Liver (tissue), 9 donors: ENCODE results near the gene CEP350. TPM values are rescaled to one million over a fixed set of nuclear protein-coding genes. Genes with fewer than 3 reads are reported as not detected.

Experiments
- DNase-seq: peaks from one replicate; pipeline ENCODE4 v3.0.0-alpha.2; 2017; ENCODE audit warnings: low spot score
- H3K27ac ChIP-seq, 2 donors: one replicate each; pipeline ENCODE4 v1.7.0; 2013; ENCODE audit warnings: inconsistent platforms in 2 of 2, low read length in 2 of 2, control low read depth in 1 of 2, low read depth in 1 of 2, mild to moderate bottlenecking in 1 of 2
- H3K27me3 ChIP-seq, 4 donors: one replicate each; pipeline versions ENCODE4 v1.6.1 to v1.7.0; 2013; ENCODE audit warnings: low read length in 3 of 4, inconsistent platforms in 1 of 4, mild to moderate bottlenecking in 1 of 4, moderate library complexity in 1 of 4; ENCODE audit not compliant: control insufficient read depth in 4 of 4, insufficient read depth in 4 of 4
- H3K36me3 ChIP-seq, 4 donors: one replicate each; pipeline versions ENCODE4 v1.6.1 to v1.7.0; 2013; ENCODE audit warnings: low read length in 3 of 4, mild to moderate bottlenecking in 3 of 4, low read depth in 1 of 4, moderate library complexity in 1 of 4; ENCODE audit not compliant: control insufficient read depth in 4 of 4, insufficient read depth in 3 of 4
- H3K4me1 ChIP-seq, 4 donors: one replicate each; pipeline versions ENCODE4 v1.6.1 to v1.7.0; 2013; ENCODE audit warnings: low read length in 3 of 4, mild to moderate bottlenecking in 3 of 4, moderate library complexity in 1 of 4; ENCODE audit not compliant: control insufficient read depth in 4 of 4, insufficient read depth in 4 of 4
- H3K4me3 ChIP-seq, 3 donors: one replicate each; pipeline versions ENCODE4 v1.6.1 to v1.7.0; 2013; ENCODE audit warnings: low read length in 3 of 3, control low read depth in 1 of 3, low read depth in 1 of 3, mild to moderate bottlenecking in 1 of 3
- H3K9ac ChIP-seq, 2 donors: one replicate each; pipeline ENCODE4 v1.7.0; 2013; ENCODE audit warnings: low read length in 2 of 2, mild to moderate bottlenecking in 2 of 2, moderate library complexity in 2 of 2, control low read depth in 1 of 2, low read depth in 1 of 2
- H3K9me3 ChIP-seq, 4 donors: one replicate each; pipeline versions ENCODE4 v1.6.1 to v1.7.0; 2013; ENCODE audit warnings: low read length in 3 of 4; ENCODE audit not compliant: control insufficient read depth in 4 of 4
- ATF3 ChIP-seq: IDR thresholded peaks from 2 replicates; pipeline ENCODE4 v1.6.1; 2016; ENCODE audit warnings: antibody characterized with exemption
- CTCF ChIP-seq: fragments of 150-350 bp; IDR thresholded peaks from 2 replicates; pipeline ENCODE4 v1.5.1; 2017; ENCODE audit warnings: improper control_type of control experiment, low read depth, low read length; ENCODE audit not compliant: missing input control
- EGR1 ChIP-seq, 2 donors: IDR thresholded peaks; 2 replicates each; pipeline ENCODE4 v1.6.1; 2016 to 2018; ENCODE audit warnings: antibody characterized with exemption in 2 of 2, low read depth in 2 of 2
- FOXA1 ChIP-seq: IDR thresholded peaks from 2 replicates; pipeline ENCODE4 v1.6.1; 2016; ENCODE audit warnings: antibody characterized with exemption
- FOXA2 ChIP-seq: IDR thresholded peaks from 2 replicates; pipeline ENCODE4 v1.6.1; 2016; ENCODE audit warnings: antibody characterized with exemption
- GABPA ChIP-seq, 2 donors: IDR thresholded peaks in 1 of 2; conservative IDR thresholded peaks in 1 of 2; 2 replicates each; pipeline ENCODE4 v1.6.1; 2016; ENCODE audit warnings: antibody characterized with exemption in 2 of 2, mild to moderate bottlenecking in 1 of 2, moderate library complexity in 1 of 2
- HNF4A ChIP-seq, 2 donors: conservative IDR thresholded peaks; 2 replicates each; pipeline ENCODE4 v1.6.1; 2016; ENCODE audit warnings: antibody characterized with exemption in 2 of 2, mild to moderate bottlenecking in 2 of 2
- HNF4G ChIP-seq: IDR thresholded peaks from 2 replicates; pipeline ENCODE4 v1.6.1; 2016; ENCODE audit warnings: antibody characterized with exemption
- JUND ChIP-seq, 2 donors: IDR thresholded peaks; 2 replicates each; pipeline ENCODE4 v1.6.1; 2016; ENCODE audit warnings: antibody characterized with exemption in 2 of 2
- MAX ChIP-seq: IDR thresholded peaks from 2 replicates; pipeline ENCODE4 v1.6.1; 2016; ENCODE audit warnings: antibody characterized with exemption
- NR2F2 ChIP-seq: IDR thresholded peaks from 2 replicates; pipeline ENCODE4 v1.6.1; 2016; ENCODE audit warnings: antibody characterized with exemption
- RAD21 ChIP-seq, 2 donors: IDR thresholded peaks; 2 replicates each; pipeline ENCODE4 v1.6.1; 2016; ENCODE audit warnings: antibody characterized with exemption in 2 of 2, mild to moderate bottlenecking in 2 of 2
- REST ChIP-seq: IDR thresholded peaks from 2 replicates; pipeline ENCODE4 v1.6.1; 2016; ENCODE audit warnings: antibody characterized with exemption, mild to moderate bottlenecking
- RXRA ChIP-seq, 2 donors: IDR thresholded peaks; 2 replicates each; pipeline ENCODE4 v1.6.1; 2017 to 2018; ENCODE audit warnings: antibody characterized with exemption in 2 of 2, mild to moderate bottlenecking in 1 of 2
- SP1 ChIP-seq: IDR thresholded peaks from 2 replicates; pipeline ENCODE4 v1.6.1; 2018; ENCODE audit warnings: antibody characterized with exemption, mild to moderate bottlenecking
- TAF1 ChIP-seq: conservative IDR thresholded peaks from 2 replicates; pipeline ENCODE4 v1.6.1; 2016; ENCODE audit warnings: antibody characterized with exemption, mild to moderate bottlenecking
- YY1 ChIP-seq: IDR thresholded peaks from 2 replicates; pipeline ENCODE4 v1.6.1; 2016; ENCODE audit warnings: antibody characterized with exemption, mild to moderate bottlenecking
- ZBTB33 ChIP-seq: IDR thresholded peaks from 2 replicates; pipeline ENCODE4 v1.6.1; 2016; ENCODE audit warnings: antibody characterized with exemption
- WGBS: extraction: QIAGEN DNeasy Blood & Tissue Kit; methylation state at CpG from one replicate; pipeline ENCODE4 v1.1.7; 2013; 5-methylcytosine and 5-hydroxymethylcytosine counted together
- polyA plus RNA-seq, 2 donors: library from polyadenylated mRNA; stranded (reverse) in 1 of 2; unstranded in 1 of 2; fragments of 200-250 nt in 1 of 2; fragments of >200 nt in 1 of 2; fragmentation: Nextera tagmentation in 1 of 2; extraction: Ambion mirVana in 1 of 2; gene quantifications; one replicate each; pipeline versions ENCODE4 v1.2.1 to v1.2.3, GENCODE V29; 2013 to 2015
- total RNA-seq, 2 donors: library from RNA; depleted of rRNA; stranded (reverse); fragments of >200 nt; gene quantifications; one replicate each; pipeline ENCODE4 v1.2.3, GENCODE V29; 2014
- donor health status: healthy.
- donor health status: healthy.
- donor health status: healthy.
- donor health status: healthy.
- donor health status: healthy.

CEP350 gene
- total and polyA plus RNA-seq, 4 donors: 4.5 to 49.0 (median 18.9) TPM

GRCh38 chr1:180062452-180062971 is 107.9 kb downstream of the CEP350 start:
- Histone ChIP-seq H3K4me3 (no peak overlapping the region), H3K36me3 (peaks cover 5 to 30% (median 26%) of the 10 kb centered on the region in 4 donors), H3K27me3 (no peaks in the 10 kb centered on the region), H3K27ac (no peak overlapping the region), H3K9me3 (no peaks in the 10 kb centered on the region), H3K4me1 (no peaks in the 10 kb centered on the region), H3K9ac (no peak overlapping the region)
- WGBS: 94% methylated on average over 3 of the region's 3 CpGs
- TF ChIP-seq CTCF: no peak
- TF ChIP-seq EGR1 (IDR thresholded peaks at IDR 0.05; ENCODE audit: low read depth in 2 of 2): no peak
- no peak for TF ChIP-seq JUND (IDR thresholded peaks at IDR 0.05)
- TF ChIP-seq FOXA1: no peak
- TF ChIP-seq HNF4A (conservative IDR thresholded peaks at IDR 0.05): no peak
- no peak for TF ChIP-seq MAX
- TF ChIP-seq RXRA (IDR thresholded peaks at IDR 0.05): no peak
- TF ChIP-seq SP1: no peak
- TF ChIP-seq RAD21 (IDR thresholded peaks at IDR 0.05): no peak
- TF ChIP-seq GABPA (IDR thresholded peaks at IDR 0.05 in 1 of 2, conservative IDR thresholded peaks at IDR 0.05 in 1 of 2): no peak
- TF ChIP-seq NR2F2: no peak
- TF ChIP-seq YY1: no peak
- TF ChIP-seq HNF4G: no peak
- no peak for TF ChIP-seq FOXA2
- TF ChIP-seq TAF1: no peak
- TF ChIP-seq REST: no peak
- no peak for TF ChIP-seq ATF3
- TF ChIP-seq ZBTB33: no peak
- no peak for DNase-seq
